HepG2 (cell line): Measurements from ENCODE around the gene PMEPA1. TPM values are rescaled to one million over a fixed set of nuclear protein-coding genes. Genes with fewer than 3 reads are reported as not detected.
A peak's percentile ranks its signal among the peaks of the same experiment; 100 is the strongest.

Source experiments
- ATAC-seq: fragments of 200-7000 bp; cut with Tn5 transposase; 3 replicates; pipeline ENCODE4 v1.9.1; 2020; ENCODE audit warnings: mild to moderate bottlenecking, moderate library complexity
- BruUV-seq: library from RNA; stranded (reverse); fragments of 400-500 nt; replicated peaks from 2 replicates; lab custom pipeline; 2021; lab: Mats Ljungman, UMichigan
- CTCF ChIA-PET: fragments of 300-600 bp; formaldehyde crosslinking; extraction: SDS; loops from one replicate; lab custom pipeline; 2021; ENCODE audit warnings: low total read pairs, inconsistent platforms, low intra/inter-chr PET ratio; lab: Yijun Ruan, JAX
- POLR2A ChIA-PET: fragments of 350-600 bp; sonication (Branson Sonifier 250); formaldehyde crosslinking; loops from one replicate; lab custom pipeline; 2020; ENCODE audit warnings: antibody characterized with exemption, inconsistent platforms; lab: Yijun Ruan, JAX
- DNase-seq: peaks from one replicate; pipeline ENCODE4 v3.0.0-alpha.2; 2015; ENCODE audit warnings: low spot score
- FAIRE-seq: peaks from 3 replicates; lab custom pipeline; 2011; peaks lifted over from hg19 to GRCh38; lab: Jason Lieb, UNC
- H2AFZ ChIP-seq: one replicate; pipeline ENCODE4 v1.6.1; 2011; ENCODE audit warnings: low read length, inconsistent platforms
- H3K27ac ChIP-seq: fragments of 300-600 bp; 3 replicates; pipeline ENCODE4 v1.8.0; 2011; ENCODE audit warnings: mixed run types, mild to moderate bottlenecking, mixed read lengths, low read length, inconsistent platforms; ENCODE audit not compliant: insufficient read depth; ENCODE audit errors: extremely low read length
- H3K27me3 ChIP-seq, 2 experiments: fragments of 200-600 bp in 1 of 2; 2 replicates in 1 of 2; 3 replicates in 1 of 2; pipeline versions ENCODE4 v1.6.0 to v1.8.0; 2011; ENCODE audit warnings: low read length in 2 of 2, mild to moderate bottlenecking in 2 of 2, moderate library complexity in 2 of 2, inconsistent platforms in 1 of 2; ENCODE audit not compliant: insufficient read depth in 2 of 2, control insufficient read depth in 1 of 2
- H3K36me3 ChIP-seq, 2 experiments: fragments of 200-600 bp in 1 of 2; replicated peaks in 1 of 2; 2 replicates in 1 of 2; 3 replicates in 1 of 2; pipeline versions ENCODE4 v1.5.1 to v1.8.0; 2011; ENCODE audit warnings: low read length in 2 of 2, inconsistent platforms in 1 of 2; ENCODE audit not compliant: insufficient read depth in 2 of 2, control insufficient read depth in 1 of 2
- H3K4me1 ChIP-seq: 2 replicates; pipeline ENCODE4 v1.5.1; 2012; ENCODE audit warnings: low read length, inconsistent platforms; ENCODE audit not compliant: insufficient read depth
- H3K4me2 ChIP-seq: 2 replicates; pipeline ENCODE4 v1.6.0; 2011; ENCODE audit warnings: low read depth, low read length, inconsistent platforms
- H3K4me3 ChIP-seq, 3 experiments: fragments of 200-600 bp in 1 of 3; sonication (generic), shearing (Covaris generic) in 1 of 3; replicated peaks in 1 of 3; 2 replicates each; pipeline ENCODE4 v1.5.1; 2011 to 2016; ENCODE audit warnings: low read length in 3 of 3, inconsistent platforms in 2 of 3, low read depth in 2 of 3, mild to moderate bottlenecking in 2 of 3, control low read depth in 1 of 3, mixed read lengths in 1 of 3; ENCODE audit not compliant: insufficient read depth in 1 of 3
- H3K79me2 ChIP-seq: one replicate; pipeline ENCODE4 v1.6.1; 2011; ENCODE audit warnings: low read length, inconsistent platforms; ENCODE audit not compliant: insufficient read depth
- H3K9ac ChIP-seq: 2 replicates; pipeline ENCODE4 v1.6.0; 2011; ENCODE audit warnings: mild to moderate bottlenecking, low read depth, low read length, inconsistent platforms; ENCODE audit not compliant: insufficient read depth
- H3K9me3 ChIP-seq: 2 replicates; pipeline ENCODE4 v1.5.1; 2012; ENCODE audit warnings: mild to moderate bottlenecking, low read length
- H4K20me1 ChIP-seq: 2 replicates; pipeline ENCODE4 v1.6.0; 2011; ENCODE audit warnings: inconsistent platforms, mild to moderate bottlenecking, low read length, moderate library complexity; ENCODE audit not compliant: insufficient read depth
- EZH2 ChIP-seq: conservative IDR thresholded peaks from 2 replicates; pipeline ENCODE4 v1.6.1; 2012; ENCODE audit warnings: mild to moderate bottlenecking, low read depth, low read length, moderate library complexity
- STAG1 ChIP-seq: sonication (generic); formaldehyde crosslinking; IDR thresholded peaks from 2 replicates; pipeline ENCODE4 v1.4.0; 2020; ENCODE audit warnings: missing genetic modification reagents
- ZMYM4 ChIP-seq: sonication (generic); formaldehyde crosslinking; IDR thresholded peaks from 2 replicates; pipeline ENCODE4 v1.8.1; 2023; ENCODE audit warnings: mild to moderate bottlenecking, missing genetic modification reagents
- ZNF629 ChIP-seq: sonication (generic); formaldehyde crosslinking; conservative IDR thresholded peaks from 2 replicates; pipeline ENCODE4 v1.5.0; 2020; ENCODE audit warnings: missing genetic modification reagents
- WGBS: methylation state at CpG from one replicate; pipeline ENCODE4 v1.1.6; 2017; ENCODE audit warnings: low lambda C conversion rate; 5-methylcytosine and 5-hydroxymethylcytosine counted together
- in situ Hi-C: cut with HindIII; loops from 2 replicates; pipeline ENCODE4 v1.10.0; 2017; ENCODE audit warnings: low pct_unique_long_range_greater_than_20kb; ENCODE audit not compliant: extremely low pct_ligation_motif_present
- intact Hi-C: fragments of 100-400 bp; cut with micrococcal nuclease; formaldehyde crosslinking; loops from one replicate; pipeline ENCODE4 v1.10.0; 2022; ENCODE audit not compliant: unreplicated experiment
- polyA plus RNA-seq, 8 experiments: library from polyadenylated mRNA; depleted of rRNA in 3 of 8; stranded (reverse) in 7 of 8; unstranded in 1 of 8; fragments of >200 nt; fragmentation: Illumina TruSeq in 4 of 8; extraction: Trizol in 4 of 8; gene quantifications; 2 replicates each; pipeline versions ENCODE4 v1.2.1 to v1.2.3, GENCODE V29; 2011 to 2016; ENCODE audit warnings: low read depth in 4 of 8, missing spikeins in 1 of 8, mixed read lengths in 1 of 8; ENCODE audit not compliant: insufficient read depth in 1 of 8
- total RNA-seq, 5 experiments: library from RNA; depleted of rRNA; stranded (reverse); fragments of >200 nt; fragmentation: Illumina TruSeq; extraction: Trizol; gene quantifications; 2 replicates each; pipeline ENCODE4 v1.2.3, GENCODE V29; 2016; ENCODE audit warnings: low read depth in 1 of 5

The PMEPA1 gene
- total and polyA plus RNA-seq, 2 of the 13 experiments (the other 11 are each of a cell fraction or from before 2014, with no cell fraction given) = not detected

DNA sequence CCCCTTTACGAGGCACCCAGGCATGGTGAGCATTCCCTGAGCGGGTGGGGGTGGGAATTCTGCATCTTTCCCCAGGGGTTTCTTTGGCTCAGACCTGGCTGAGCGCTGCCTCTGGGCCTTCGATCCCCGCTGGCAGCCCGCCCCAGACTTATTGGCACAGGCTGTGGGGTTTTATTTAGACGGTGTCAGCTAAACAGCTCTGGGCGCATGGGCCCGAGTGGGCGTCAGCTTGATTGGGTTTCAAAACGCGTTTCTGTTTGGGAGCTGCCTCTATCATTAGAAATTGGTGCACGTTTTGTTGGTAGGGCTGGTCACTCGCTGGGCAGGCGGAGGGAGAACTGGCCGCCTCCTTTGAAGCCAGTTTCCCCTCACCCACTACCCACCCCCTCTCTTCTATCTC, 21.0 kb downstream of the PMEPA1 start:
- H3K4me1 ChIP-seq = no peaks in the 10 kb centered on the region
- TF ChIP-seq EZH2 (0 out of 2 replicates have a peak, but pooled peaks have one; percentile 78), ZMYM4 (CRISPR knock-in tag) (no peak)
- TF ChIP-seq, all 625 proteins: peak for 1
- no peaks in the 10 kb centered on the region for H3K36me3 ChIP-seq
- CTCF ChIA-PET = no interaction called here
- FAIRE-seq (no peak), DNase-seq (no peak), ATAC-seq (no peak)
- intact Hi-C loops (no loop called here), in situ Hi-C loops (no loop called here)
- no peak overlapping the region for H2AFZ ChIP-seq
- BruUV-seq = no TSS peak
- H3K27ac ChIP-seq = no peak overlapping the region
- no peak overlapping the region for H3K9ac ChIP-seq
- no peaks in the 10 kb centered on the region; the same call in 1 of the 2 replicates for H4K20me1 ChIP-seq
- H3K4me3 ChIP-seq = no peak overlapping the region
- H3K9me3 ChIP-seq = no peaks in the 10 kb centered on the region
- H3K4me2 ChIP-seq = no peak overlapping the region
- H3K27me3 ChIP-seq = peaks cover 46 to 99% of the 10 kb centered on the region in 2 experiments
- no peaks in the 10 kb centered on the region for H3K79me2 ChIP-seq
- WGBS = 20% methylated on average over 11 of the region's 16 CpGs
- POLR2A ChIA-PET = no interaction called here

DNA sequence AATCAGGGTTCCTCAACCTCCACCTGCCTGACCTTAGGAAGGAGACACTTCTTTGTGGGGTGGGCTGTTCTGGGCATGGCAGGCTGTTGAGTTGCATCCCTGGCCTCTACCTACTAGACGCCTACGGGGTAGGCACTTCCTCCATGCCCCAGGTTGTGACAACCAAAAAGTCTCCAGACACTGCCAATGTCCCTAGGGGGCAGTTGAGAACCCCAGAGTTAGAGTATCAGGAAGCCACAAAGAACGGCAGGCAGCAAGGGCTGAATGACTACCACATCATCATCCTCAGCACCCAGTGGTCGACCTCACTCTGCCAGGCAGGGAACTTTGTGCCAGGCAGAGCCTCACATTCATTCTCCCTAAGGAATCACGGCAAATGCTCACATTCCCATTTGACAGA, 21.5 kb downstream of the PMEPA1 start:
- Histone ChIP-seq H3K9ac (no peak overlapping the region), H3K36me3 (no peaks in the 10 kb centered on the region), H3K27ac (no peak overlapping the region), H3K9me3 (no peaks in the 10 kb centered on the region), H3K4me1 (no peaks in the 10 kb centered on the region), H2AFZ (no peak overlapping the region), H4K20me1 (no peaks in the 10 kb centered on the region; the same call in 1 of the 2 replicates), H3K27me3 (peaks cover 45 to 99% of the 10 kb centered on the region in 2 experiments), H3K79me2 (no peaks in the 10 kb centered on the region), H3K4me2 (no peak overlapping the region), H3K4me3 (no peak overlapping the region)
- ATAC-seq (no peak), FAIRE-seq (no peak), DNase-seq (no peak)
- intact Hi-C loops (no loop called here), in situ Hi-C loops (no loop called here)
- CTCF ChIA-PET = no interaction called here
- POLR2A ChIA-PET = no interaction called here
- TF ChIP-seq ZNF629 (CRISPR knock-in tag) = 0 out of 2 replicates have a peak, but pooled peaks have one; percentile 19
- TF ChIP-seq STAG1 (CRISPR knock-in tag) = no peak
- no TSS peak for BruUV-seq
- 0% methylated on average over 5 of the region's 5 CpGs for WGBS
